Rectal smooth muscle tissue (tissue), 1 donor: ENCODE measurements around the gene FAM107B.
"Not testable (repeated sequence)": the region's sequence is repeated elsewhere in the genome, so short reads cannot be mapped to it uniquely, and the experiment has no call there.

Source experiments
- H3K27ac ChIP-seq: one replicate; pipeline ENCODE4 v1.7.0; 2013; ENCODE audit warnings: low read depth, low read length, inconsistent platforms
- H3K27me3 ChIP-seq: one replicate; pipeline ENCODE4 v1.7.0; 2013; ENCODE audit warnings: low read length; ENCODE audit not compliant: control insufficient read depth, insufficient read depth
- H3K36me3 ChIP-seq: one replicate; pipeline ENCODE4 v1.7.0; 2013; ENCODE audit warnings: low read length; ENCODE audit not compliant: control insufficient read depth, insufficient read depth
- H3K4me1 ChIP-seq: one replicate; pipeline ENCODE4 v1.7.0; 2013; ENCODE audit warnings: low read length; ENCODE audit not compliant: control insufficient read depth, insufficient read depth
- H3K4me3 ChIP-seq: one replicate; pipeline ENCODE4 v1.7.0; 2013; ENCODE audit warnings: low read length
- H3K9ac ChIP-seq: one replicate; pipeline ENCODE4 v1.7.0; 2013; ENCODE audit warnings: low read length

Gene FAM107B

GRCh38 chr10:14588938-14589294 is 185.8 kb downstream of the FAM107B start:
- H3K27ac ChIP-seq, H3K27me3 ChIP-seq, H3K36me3 ChIP-seq, H3K4me1 ChIP-seq, H3K9ac ChIP-seq, H3K4me3 ChIP-seq: not testable (repeated sequence)

GRCh38 chr10:14588084-14588937 is 186.4 kb downstream of the FAM107B start:
- no peaks in the 10 kb centered on the region for H3K36me3 ChIP-seq
- no peaks in the 10 kb centered on the region for H3K4me1 ChIP-seq
- no peak overlapping the region for H3K4me3 ChIP-seq
- no peaks in the 10 kb centered on the region for H3K27me3 ChIP-seq
- H3K27ac ChIP-seq, result no peak overlapping the region
- H3K9ac ChIP-seq, result no peak overlapping the region

- Histone ChIP-seq H3K27ac (no peak overlapping the region), H3K9ac (no peak overlapping the region), H3K4me3 (no peak overlapping the region), H3K4me1 (no peaks in the 10 kb centered on the region), H3K27me3 (no peaks in the 10 kb centered on the region), H3K36me3 (no peaks in the 10 kb centered on the region)
Observed at GRCh38 chr10:14587540-14588083, 187.1 kb downstream of the FAM107B start.

GRCh38 chr10:14586901-14587300 is 187.8 kb downstream of the FAM107B start:
- Histone ChIP-seq H3K9ac (no peak overlapping the region), H3K27ac (no peak overlapping the region)

GRCh38 chr10:14585287-14586193 is 189.2 kb downstream of the FAM107B start:
- H3K27ac ChIP-seq, result no peak overlapping the region
- no peaks in the 10 kb centered on the region for H3K27me3 ChIP-seq
- no peak overlapping the region for H3K4me3 ChIP-seq
- H3K4me1 ChIP-seq, result no peaks in the 10 kb centered on the region
- H3K36me3 ChIP-seq, result no peaks in the 10 kb centered on the region
- no peak overlapping the region for H3K9ac ChIP-seq

More at GRCh38 chr10:14586901-14587300, 187.8 kb downstream of the FAM107B start:
- Histone ChIP-seq H3K27me3 (no peaks in the 10 kb centered on the region), H3K4me3 (no peak overlapping the region), H3K36me3 (no peaks in the 10 kb centered on the region), H3K4me1 (no peaks in the 10 kb centered on the region)

- Histone ChIP-seq H3K27ac (no peak overlapping the region), H3K27me3 (no peaks in the 10 kb centered on the region), H3K4me3 (no peak overlapping the region), H3K36me3 (no peaks in the 10 kb centered on the region), H3K9ac (no peak overlapping the region), H3K4me1 (no peaks in the 10 kb centered on the region)
Observed at GRCh38 chr10:14584661-14585060, 190.0 kb downstream of the FAM107B start.

- H3K4me1 ChIP-seq, result no peaks in the 10 kb centered on the region
- H3K4me3 ChIP-seq, result no peak overlapping the region
Observed at GRCh38 chr10:14583967-14584366, 190.7 kb downstream of the FAM107B start.

GRCh38 chr10:14583252-14583651 is 191.4 kb downstream of the FAM107B start:
- no peaks in the 10 kb centered on the region for H3K36me3 ChIP-seq
- no peaks in the 10 kb centered on the region for H3K27me3 ChIP-seq
- no peak overlapping the region for H3K4me3 ChIP-seq
- H3K27ac ChIP-seq, result no peak overlapping the region
- H3K9ac ChIP-seq, result no peak overlapping the region
- H3K4me1 ChIP-seq, result no peaks in the 10 kb centered on the region

More at GRCh38 chr10:14583967-14584366, 190.7 kb downstream of the FAM107B start:
- Histone ChIP-seq H3K27ac (no peak overlapping the region), H3K36me3 (no peaks in the 10 kb centered on the region), H3K9ac (no peak overlapping the region), H3K27me3 (no peaks in the 10 kb centered on the region)

GRCh38 chr10:14581553-14582321 is 193.0 kb downstream of the FAM107B start:
- no peak overlapping the region for H3K27ac ChIP-seq
- H3K36me3 ChIP-seq, result no peaks in the 10 kb centered on the region
- no peaks in the 10 kb centered on the region for H3K27me3 ChIP-seq
- no peak overlapping the region for H3K9ac ChIP-seq
- H3K4me1 ChIP-seq, result no peaks in the 10 kb centered on the region
- H3K4me3 ChIP-seq, result no peak overlapping the region

- Histone ChIP-seq H3K36me3 (no peaks in the 10 kb centered on the region), H3K9ac (no peak overlapping the region), H3K4me1 (no peaks in the 10 kb centered on the region), H3K4me3 (no peak overlapping the region), H3K27me3 (no peaks in the 10 kb centered on the region), H3K27ac (no peak overlapping the region)
Observed at GRCh38 chr10:14580671-14581332, 193.9 kb downstream of the FAM107B start.

- H3K4me1 ChIP-seq, result peaks cover 2% of the 10 kb centered on the region
- no peak overlapping the region for H3K27ac ChIP-seq
- H3K9ac ChIP-seq, result no peak overlapping the region
- H3K4me3 ChIP-seq, result no peak overlapping the region
- H3K36me3 ChIP-seq, result no peaks in the 10 kb centered on the region
- H3K27me3 ChIP-seq, result no peaks in the 10 kb centered on the region
Observed at GRCh38 chr10:14579405-14579804, 195.3 kb downstream of the FAM107B start.
